ENCODE results near the gene MDH1. TPM values are rescaled to one million over a fixed set of nuclear protein-coding genes. Genes with fewer than 3 reads are reported as not detected.

The MDH1 gene
- 100 to 1,000 TPM in 4 of 6 experiments, 10 to 100 TPM in 2; 96.4 to 266 (median 110) TPM for total RNA-seq
- long read RNA-seq, transcript MDH1-201 (9 exons, 1,650 nt), result major isoform, 70 of 76 reads
- long read RNA-seq, partial matches to known transcripts, result 1 of 76 reads
- long read RNA-seq, other reads (novel, unspliced or antisense), result 1 of 76 reads

DNA sequence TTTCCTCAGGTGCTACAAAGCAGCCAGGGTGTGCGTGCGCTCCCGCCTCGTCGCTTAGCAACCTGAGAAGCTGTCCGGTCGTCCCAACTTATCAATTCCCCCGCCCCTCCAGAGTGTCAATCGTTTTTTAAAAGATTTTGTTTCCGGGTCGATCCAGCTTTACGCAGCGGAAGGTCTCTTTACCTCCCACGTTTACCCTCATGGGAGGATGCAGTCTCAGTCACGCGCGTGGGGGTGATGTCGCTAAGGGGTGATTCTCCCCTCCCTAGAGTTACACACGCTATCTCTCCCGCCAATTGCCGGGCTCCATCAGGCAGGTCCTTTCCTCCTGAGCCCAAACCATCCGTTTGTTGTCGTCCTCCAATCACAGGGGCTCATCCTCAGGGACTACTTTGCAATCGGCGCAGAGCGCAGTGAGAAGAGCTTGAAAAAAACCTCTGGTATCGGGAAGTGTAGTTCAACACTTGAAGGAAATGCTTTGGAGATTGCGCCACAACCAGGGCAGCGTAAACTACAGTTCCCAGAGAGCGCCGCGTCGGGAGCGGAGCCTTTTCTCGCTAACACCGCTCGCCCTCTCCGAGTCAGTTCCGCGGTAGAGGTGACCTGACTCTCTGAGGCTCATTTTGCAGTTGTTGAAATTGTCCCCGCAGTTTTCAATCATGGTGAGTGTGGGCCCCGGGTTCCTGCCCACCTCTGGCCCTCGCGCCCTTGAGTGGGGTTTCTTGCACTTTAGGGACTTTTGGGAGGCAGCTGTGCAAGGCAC, at the start of gene MDH1, which contains the start of gene WDPCP:
TSS of gene MDH1 (plus strand) at position 579 of the 763 bp plus-strand sequence. CDS start at position 660, 81 bp downstream.
TSS of gene WDPCP (minus strand) at position 93 of the 763 bp plus-strand sequence. CDS start 206 bp downstream, outside the sequence.
- intact Hi-C loops (cut with DNase I), result no loop called here
- peak; percentile 89 for TF ChIP-seq POLR2A (IDR thresholded peaks at IDR 0.05)
- TF ChIP-seq, protein P1, sequence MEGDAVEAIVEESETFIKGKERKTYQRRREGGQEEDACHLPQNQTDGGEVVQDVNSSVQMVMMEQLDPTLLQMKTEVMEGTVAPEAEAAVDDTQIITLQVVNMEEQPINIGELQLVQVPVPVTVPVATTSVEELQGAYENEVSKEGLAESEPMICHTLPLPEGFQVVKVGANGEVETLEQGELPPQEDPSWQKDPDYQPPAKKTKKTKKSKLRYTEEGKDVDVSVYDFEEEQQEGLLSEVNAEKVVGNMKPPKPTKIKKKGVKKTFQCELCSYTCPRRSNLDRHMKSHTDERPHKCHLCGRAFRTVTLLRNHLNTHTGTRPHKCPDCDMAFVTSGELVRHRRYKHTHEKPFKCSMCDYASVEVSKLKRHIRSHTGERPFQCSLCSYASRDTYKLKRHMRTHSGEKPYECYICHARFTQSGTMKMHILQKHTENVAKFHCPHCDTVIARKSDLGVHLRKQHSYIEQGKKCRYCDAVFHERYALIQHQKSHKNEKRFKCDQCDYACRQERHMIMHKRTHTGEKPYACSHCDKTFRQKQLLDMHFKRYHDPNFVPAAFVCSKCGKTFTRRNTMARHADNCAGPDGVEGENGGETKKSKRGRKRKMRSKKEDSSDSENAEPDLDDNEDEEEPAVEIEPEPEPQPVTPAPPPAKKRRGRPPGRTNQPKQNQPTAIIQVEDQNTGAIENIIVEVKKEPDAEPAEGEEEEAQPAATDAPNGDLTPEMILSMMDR (IDR thresholded peaks at IDR 0.05), result no peak

GRCh38 chr2:63539416-63540162, 49.2 kb upstream of the MDH1 start:
- no peaks in the 10 kb centered on the region for H3K9me3 ChIP-seq
- no peak overlapping the region for H3K27ac ChIP-seq
- H3K27me3 ChIP-seq, result no peaks in the 10 kb centered on the region
- no peak for ATAC-seq
- no peak for TF ChIP-seq POLR2A (IDR thresholded peaks at IDR 0.05)
- TF ChIP-seq, protein P1 (IDR thresholded peaks at IDR 0.05), result no peak
- H3K36me3 ChIP-seq, result no peaks in the 10 kb centered on the region
- H3K4me3 ChIP-seq, result no peak overlapping the region
- no peaks in the 10 kb centered on the region for H3K4me1 ChIP-seq
- DNase-seq, result no peak
- 87% methylated on average over 4 of the region's 6 CpGs for WGBS (ENCODE audit: insufficient coverage, low coverage, low lambda C conversion rate, missing lambda C conversion rate)
- intact Hi-C loops (cut with DNase I), result no loop called here

More for the DNA sequence above, at the start of gene MDH1, which contains the start of gene WDPCP:
- WGBS (ENCODE audit: insufficient coverage, low coverage, low lambda C conversion rate, missing lambda C conversion rate), result under 1% methylated on average over 39 of the region's 44 CpGs
- H3K27ac ChIP-seq, result peak within 1 kb of the TSS; percentile 73 to 82 (median 78)
- peaks cover 0 to 38% (median 5%) of the 10 kb centered on the region in 4 donors for H3K4me1 ChIP-seq
- peak; percentile 93 to 96 (median 94) for DNase-seq
- peak; percentile 89 to 96 (median 92) for ATAC-seq
- no peaks in the 10 kb centered on the region for H3K27me3 ChIP-seq
- H3K4me3 ChIP-seq, result peak within 1 kb of the TSS; percentile 69 to 88 (median 81)
- no peaks in the 10 kb centered on the region for H3K36me3 ChIP-seq
- H3K9me3 ChIP-seq, result no peaks in the 10 kb centered on the region

DNA sequence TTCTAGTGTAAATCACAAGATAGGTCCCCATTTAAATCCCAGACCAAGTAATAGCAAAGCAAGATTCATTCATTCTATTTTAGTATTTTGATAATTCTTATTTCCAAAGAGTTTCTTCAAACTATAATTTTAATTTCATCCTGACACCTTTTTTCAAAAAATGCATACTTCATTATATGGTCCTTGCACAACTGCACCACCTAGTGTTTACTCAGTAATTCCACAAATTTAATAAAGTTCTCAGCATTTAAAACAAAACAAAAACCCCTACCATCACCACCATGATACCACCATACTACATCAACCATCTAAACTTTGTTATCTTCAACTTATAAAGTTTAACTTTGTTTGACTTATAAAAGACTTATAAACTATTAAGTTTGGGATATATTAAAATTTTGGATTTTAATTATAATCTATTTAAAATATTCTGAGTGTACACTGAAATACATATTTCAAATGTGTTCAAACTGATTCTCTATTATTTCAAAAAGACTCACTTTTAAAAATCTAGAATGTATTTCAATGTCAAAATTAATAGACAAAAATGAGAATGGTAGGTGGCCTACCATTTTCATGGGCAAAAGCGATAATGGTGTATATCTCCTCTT, 44.6 kb upstream of the MDH1 start:
- Histone ChIP-seq H3K36me3 (no peaks in the 10 kb centered on the region), H3K27ac (no peak overlapping the region), H3K4me3 (no peak overlapping the region), H3K9me3 (no peaks in the 10 kb centered on the region), H3K27me3 (no peaks in the 10 kb centered on the region), H3K4me1 (no peaks in the 10 kb centered on the region)
- WGBS (ENCODE audit: insufficient coverage, low coverage, low lambda C conversion rate, missing lambda C conversion rate), result 92% methylated on average over 1 of the region's 1 CpG
- TF ChIP-seq, protein P1 (IDR thresholded peaks at IDR 0.05), result peak in 3 of 4 donors; percentile 44 to 50 (median 47)
- no peak for TF ChIP-seq POLR2A (IDR thresholded peaks at IDR 0.05)
- ATAC-seq (peak in 1 of 4 donors; percentile 29), DNase-seq (no peak)
- intact Hi-C loops (cut with DNase I), result no loop called here

GRCh38 chr2:63545023-63545422, 43.7 kb upstream of the MDH1 start:
- 100% methylated on average over 2 of the region's 2 CpGs for WGBS (ENCODE audit: insufficient coverage, low coverage, low lambda C conversion rate, missing lambda C conversion rate)
- H3K36me3 ChIP-seq, result no peaks in the 10 kb centered on the region
- ATAC-seq, result no peak
- no peak for TF ChIP-seq POLR2A (IDR thresholded peaks at IDR 0.05)
- TF ChIP-seq, protein P1 (IDR thresholded peaks at IDR 0.05), result no peak
- no peaks in the 10 kb centered on the region for H3K9me3 ChIP-seq
- H3K27me3 ChIP-seq, result no peaks in the 10 kb centered on the region
- DNase-seq, result no peak
- intact Hi-C loops (cut with DNase I), result no loop called here
- no peak overlapping the region for H3K4me3 ChIP-seq
- no peak overlapping the region for H3K27ac ChIP-seq
- H3K4me1 ChIP-seq, result no peaks in the 10 kb centered on the region
